Karpas-422 (cell line): ENCODE data around the gene PRR20E. TPM values are rescaled to one million over a fixed set of nuclear protein-coding genes. Genes with fewer than 3 reads are reported as not detected.
"Not testable (repeated sequence)": the region's sequence is repeated elsewhere in the genome, so short reads cannot be mapped to it uniquely, and the experiment has no call there.

Source experiments
- DNase-seq: peaks from one replicate; pipeline ENCODE4 v3.0.0-alpha.2; 2015
- H2AFZ ChIP-seq: fragments of 200-600 bp; sonication (generic); 2 replicates; pipeline ENCODE4 v1.6.1; 2014; ENCODE audit warnings: antibody characterized with exemption, low read length, mixed read lengths
- H3K27ac ChIP-seq: fragments of 200-600 bp; sonication (generic); 2 replicates; pipeline ENCODE4 v1.5.1; 2014; ENCODE audit warnings: mild to moderate bottlenecking, low read length, moderate library complexity
- H3K27me3 ChIP-seq: fragments of 200-600 bp; sonication (generic); 2 replicates; pipeline ENCODE4 v1.6.1; 2014; ENCODE audit warnings: low read length, mixed read lengths
- H3K36me3 ChIP-seq: fragments of 200-600 bp; sonication (generic); 2 replicates; pipeline ENCODE4 v1.6.1; 2014; ENCODE audit warnings: low read length, mixed read lengths; ENCODE audit not compliant: insufficient read depth
- H3K4me1 ChIP-seq: fragments of 200-600 bp; sonication (generic); 2 replicates; pipeline ENCODE4 v1.6.1; 2014; ENCODE audit warnings: mild to moderate bottlenecking, low read length, mixed read lengths
- H3K4me2 ChIP-seq: fragments of 200-600 bp; sonication (generic); 2 replicates; pipeline ENCODE4 v1.6.1; 2014; ENCODE audit warnings: low read length, low read depth, mild to moderate bottlenecking; ENCODE audit not compliant: poor library complexity, severe bottlenecking
- H3K4me3 ChIP-seq: fragments of 200-600 bp; sonication (generic); 2 replicates; pipeline ENCODE4 v1.5.1; 2014; ENCODE audit warnings: mild to moderate bottlenecking, antibody characterized with exemption, low read length, mixed read lengths
- H3K79me2 ChIP-seq: fragments of 200-600 bp; sonication (generic); 2 replicates; pipeline ENCODE4 v1.6.1; 2014; ENCODE audit warnings: mild to moderate bottlenecking, low read length, mixed read lengths
- H3K9ac ChIP-seq: fragments of 200-600 bp; sonication (generic); 2 replicates; pipeline ENCODE4 v1.6.0; 2014; ENCODE audit warnings: low read length
- H3K9me2 ChIP-seq: fragments of 200-600 bp; sonication (generic), shearing (Covaris generic); replicated peaks from 2 replicates; pipeline ENCODE4 v1.6.0; 2014; ENCODE audit warnings: mild to moderate bottlenecking, low read length, moderate library complexity; ENCODE audit not compliant: insufficient read depth
- H3K9me3 ChIP-seq: fragments of 300-700, 200-600 bp; sonication (generic); 2 replicates; pipeline ENCODE4 v1.6.1; 2014; ENCODE audit warnings: low read length, mixed read lengths
- H4K20me1 ChIP-seq: fragments of 200-600 bp; sonication (generic); 2 replicates; pipeline ENCODE4 v1.6.1; 2014; ENCODE audit warnings: mild to moderate bottlenecking, antibody characterized with exemption, low read length, low read depth; ENCODE audit not compliant: insufficient read depth
- small RNA-seq: library from RNA; depleted of rRNA; stranded (forward); fragments of <200 nt; gene quantifications from one replicate; pipeline ENCODE3, GENCODE V24; 2014
- total RNA-seq: library from RNA; depleted of rRNA; stranded (reverse); fragments of >200 nt; shearing (Covaris generic); gene quantifications from 2 replicates; pipeline ENCODE4 v1.2.3, GENCODE V29; 2014; ENCODE audit warnings: low replicate concordance; rRNA removed

Gene PRR20E
- total RNA-seq, 1 experiment from 2014 or later, result not detected

- H3K9me2 ChIP-seq, H3K27ac ChIP-seq, H3K9ac ChIP-seq: not testable (repeated sequence)
Observed at GRCh38 chr13:57147188-57147587, 19.8 kb upstream of the PRR20E start, which contains the start of gene PRR20B. PRR20B (plus strand) TSS chr13:57147488; CDS start chr13:57147875, 387 bp downstream.

GRCh38 chr13:57148106-57148505 is 18.9 kb upstream of the PRR20E start:
- not testable (repeated sequence) for H3K4me1 ChIP-seq, H3K9ac ChIP-seq, H3K36me3 ChIP-seq, H4K20me1 ChIP-seq, H3K9me2 ChIP-seq, H3K27me3 ChIP-seq, H2AFZ ChIP-seq, H3K9me3 ChIP-seq, H3K27ac ChIP-seq, H3K4me2 ChIP-seq, DNase-seq, H3K4me3 ChIP-seq, H3K79me2 ChIP-seq

More at GRCh38 chr13:57147188-57147587, 19.8 kb upstream of the PRR20E start, which contains the start of gene PRR20B:
- not testable (repeated sequence) for H3K27me3 ChIP-seq, H3K9me3 ChIP-seq, H3K4me1 ChIP-seq, DNase-seq, H4K20me1 ChIP-seq, H2AFZ ChIP-seq, H3K4me2 ChIP-seq, H3K79me2 ChIP-seq, H3K4me3 ChIP-seq, H3K36me3 ChIP-seq

GRCh38 chr13:57153761-57154160 is 13.2 kb upstream of the PRR20E start, which contains the start of gene PRR20C:
PRR20C (plus strand) TSS chr13:57154061; CDS start chr13:57154448, 387 bp downstream.
- H4K20me1 ChIP-seq, H3K27me3 ChIP-seq, H3K27ac ChIP-seq, H3K4me1 ChIP-seq, H3K4me3 ChIP-seq, H3K9me2 ChIP-seq, DNase-seq, H3K4me2 ChIP-seq, H3K9me3 ChIP-seq, H3K36me3 ChIP-seq, H2AFZ ChIP-seq, H3K9ac ChIP-seq, H3K79me2 ChIP-seq: not testable (repeated sequence)

GRCh38 chr13:57160332-57160731 is 6.7 kb upstream of the PRR20E start, which contains the start of gene PRR20D:
PRR20D (plus strand) TSS chr13:57160632; CDS start chr13:57161019, 387 bp downstream.
- not testable (repeated sequence) for DNase-seq, H3K79me2 ChIP-seq, H3K4me3 ChIP-seq, H3K4me1 ChIP-seq, H4K20me1 ChIP-seq, H3K9ac ChIP-seq, H3K27me3 ChIP-seq, H3K4me2 ChIP-seq, H3K27ac ChIP-seq, H3K36me3 ChIP-seq, H3K9me2 ChIP-seq, H3K9me3 ChIP-seq, H2AFZ ChIP-seq

- Histone ChIP-seq H3K9me2 (no peaks in the 10 kb centered on the region), H3K9ac (no peak overlapping the region), H3K27ac (no peak overlapping the region), H2AFZ (no peak overlapping the region), H3K79me2 (no peaks in the 10 kb centered on the region), H3K4me2 (no peak overlapping the region), H4K20me1 (no peaks in the 10 kb centered on the region), H3K4me1 (no peaks in the 10 kb centered on the region), H3K4me3 (no peak overlapping the region), H3K36me3 (no peaks in the 10 kb centered on the region), H3K27me3 (no peaks in the 10 kb centered on the region), H3K9me3 (no peaks in the 10 kb centered on the region)
- DNase-seq, result no peak
Observed at GRCh38 chr13:57191667-57192066, 24.7 kb downstream of the PRR20E start.

GRCh38 chr13:57212989-57213388 is 46.0 kb downstream of the PRR20E start:
- H3K4me2 ChIP-seq, result no peak overlapping the region
- no peak overlapping the region for H2AFZ ChIP-seq
- no peaks in the 10 kb centered on the region for H3K79me2 ChIP-seq
- no peaks in the 10 kb centered on the region for H3K36me3 ChIP-seq
- DNase-seq, result no peak
- no peak overlapping the region for H3K9ac ChIP-seq
- peaks cover 9% of the 10 kb centered on the region for H3K9me3 ChIP-seq
- no peaks in the 10 kb centered on the region for H3K27me3 ChIP-seq
- H4K20me1 ChIP-seq, result no peaks in the 10 kb centered on the region
- H3K9me2 ChIP-seq, result no peaks in the 10 kb centered on the region
- no peak overlapping the region for H3K27ac ChIP-seq
- H3K4me1 ChIP-seq, result no peaks in the 10 kb centered on the region
- H3K4me3 ChIP-seq, result no peak overlapping the region

Small RNAs within 50 kb of the gene (small RNA-seq; reads per million reads assigned to genes)
- not detected for gene PRR20FP

Other genes with a start within 250 kb of the PRR20E start
- not detected in 2 replicates for gene PRR20A, start 26.3 kb upstream of the PRR20E start, total RNA-seq
- gene PRR20B, start 19.7 kb upstream of the PRR20E start, total RNA-seq, result not detected in 2 replicates
- gene PRR20C, start 13.1 kb upstream of the PRR20E start, total RNA-seq, result not detected in 2 replicates
- not detected in 2 replicates for gene PRR20D, start 6.6 kb upstream of the PRR20E start, total RNA-seq